H1 (cell line): ENCODE data around the gene CCDC40. TPM values are rescaled to one million over a fixed set of nuclear protein-coding genes. Genes with fewer than 3 reads are reported as not detected.

Source experiments
- CTCF ChIA-PET: fragments of 300-600 bp; sonication (Branson Sonifier 250); formaldehyde crosslinking; loops from one replicate; lab custom pipeline; 2021; ENCODE audit not compliant: partially characterized antibody; lab: Charles Lee
- POLR2A ChIA-PET: fragments of 300-600 bp; sonication (Branson Sonifier 250); formaldehyde crosslinking; loops from one replicate; lab custom pipeline; 2021; ENCODE audit warnings: inconsistent platforms; ENCODE audit not compliant: partially characterized antibody; lab: Charles Lee
- DNase-seq, 2 experiments: peaks; one replicate each; pipeline versions ENCODE4 v3.0.0 to v3.0.0-alpha.2; 2010 to 2022; ENCODE audit warnings: low spot score in 2 of 2, low read depth in 1 of 2, mixed read lengths in 1 of 2
- FAIRE-seq: peaks from 2 replicates; lab custom pipeline; 2011; peaks lifted over from hg19 to GRCh38; lab: Jason Lieb, UNC
- H2AFZ ChIP-seq: 2 replicates; pipeline ENCODE4 v1.8.1; 2012; ENCODE audit warnings: low read length, inconsistent platforms
- H2AK5ac ChIP-seq: 2 replicates; pipeline ENCODE4 v1.6.1; 2013; ENCODE audit warnings: low read depth, low read length
- H2BK120ac ChIP-seq: replicated peaks from 2 replicates; pipeline ENCODE3; 2013; ENCODE audit warnings: low read depth, low read length, inconsistent platforms
- H2BK12ac ChIP-seq: 2 replicates; pipeline ENCODE4 v1.6.1; 2013; ENCODE audit warnings: low read depth, low read length
- H2BK15ac ChIP-seq: 2 replicates; pipeline ENCODE4 v1.6.1; 2013; ENCODE audit warnings: low read length
- H2BK20ac ChIP-seq: 2 replicates; pipeline ENCODE4 v1.6.1; 2013; ENCODE audit warnings: low read length
- H2BK5ac ChIP-seq: 2 replicates; pipeline ENCODE4 v1.6.1; 2013; ENCODE audit warnings: low read depth, low read length
- H3K14ac ChIP-seq: 2 replicates; pipeline ENCODE4 v1.6.1; 2013; ENCODE audit warnings: inconsistent platforms; ENCODE audit not compliant: insufficient read length
- H3K18ac ChIP-seq: 2 replicates; pipeline ENCODE4 v1.6.1; 2013; ENCODE audit warnings: low read length; ENCODE audit errors: extremely low read depth
- H3K23ac ChIP-seq: 2 replicates; pipeline ENCODE4 v1.6.1; 2013; ENCODE audit warnings: inconsistent platforms; ENCODE audit not compliant: insufficient read length
- H3K23me2 ChIP-seq: 2 replicates; pipeline ENCODE4 v1.6.1; 2013; ENCODE audit warnings: low read depth, low read length
- H3K27ac ChIP-seq: 2 replicates; pipeline ENCODE4 v1.6.1; 2011; ENCODE audit warnings: low read depth, low read length, inconsistent platforms
- H3K27me3 ChIP-seq, 4 experiments: replicated peaks in 1 of 4; 1 replicate in 1 of 4; 2 replicates in 3 of 4; pipeline versions ENCODE4 v1.6.1 to v1.8.1; 2011 to 2013; ENCODE audit warnings: low read length in 3 of 4, mild to moderate bottlenecking in 3 of 4, inconsistent platforms in 2 of 4, mixed read lengths in 2 of 4, moderate library complexity in 1 of 4; ENCODE audit not compliant: control insufficient read depth in 3 of 4, insufficient read depth in 3 of 4; ENCODE audit errors: extremely low read depth in 1 of 4
- H3K36me3 ChIP-seq, 4 experiments: 2 replicates each; pipeline versions ENCODE4 v1.6.1 to v1.8.1; 2011 to 2013; ENCODE audit warnings: mild to moderate bottlenecking in 4 of 4, low read length in 3 of 4, moderate library complexity in 2 of 4, control low read depth in 1 of 4, inconsistent platforms in 1 of 4; ENCODE audit not compliant: insufficient read depth in 4 of 4, control insufficient read depth in 2 of 4
- H3K4ac ChIP-seq: replicated peaks from 2 replicates; pipeline ENCODE3; 2013; ENCODE audit warnings: low read length, low read depth, mixed read lengths, inconsistent platforms; ENCODE audit not compliant: insufficient read length
- H3K4me1 ChIP-seq, 4 experiments: replicated peaks in 1 of 4; 1 replicate in 1 of 4; 2 replicates in 3 of 4; pipeline versions ENCODE4 v1.6.1 to v1.8.1; 2011 to 2013; ENCODE audit warnings: low read length in 3 of 4, inconsistent platforms in 2 of 4, mixed read lengths in 1 of 4; ENCODE audit not compliant: insufficient read depth in 4 of 4, control insufficient read depth in 3 of 4
- H3K4me2 ChIP-seq, 2 experiments: 2 replicates each; pipeline versions ENCODE4 v1.6.1 to v1.8.1; 2011 to 2013; ENCODE audit warnings: low read depth in 2 of 2, low read length in 2 of 2, control low read depth in 1 of 2, inconsistent platforms in 1 of 2, mild to moderate bottlenecking in 1 of 2; ENCODE audit not compliant: insufficient read depth in 1 of 2
- H3K4me3 ChIP-seq, 4 experiments: fragments of 200-600, 300-600 bp in 1 of 4; sonication (generic), shearing (Covaris generic), sonication (Bioruptor Twin) in 1 of 4; 2 replicates each; pipeline versions ENCODE4 v1.5.1 to v1.8.1; 2011 to 2016; ENCODE audit warnings: low read length in 4 of 4, low read depth in 3 of 4, control low read depth in 2 of 4, inconsistent platforms in 2 of 4, mild to moderate bottlenecking in 2 of 4, mixed read lengths in 1 of 4, moderate library complexity in 1 of 4; ENCODE audit not compliant: insufficient read depth in 2 of 4; ENCODE audit errors: extremely low read depth in 1 of 4
- H3K56ac ChIP-seq: replicated peaks from 2 replicates; pipeline ENCODE3; 2013; ENCODE audit warnings: low read depth, mild to moderate bottlenecking, mixed read lengths, low read length, inconsistent platforms; ENCODE audit not compliant: insufficient read length
- H3K79me1 ChIP-seq: 2 replicates; pipeline ENCODE4 v1.6.1; 2013; ENCODE audit warnings: low read depth, low read length, control low read depth
- H3K79me2 ChIP-seq, 2 experiments: 2 replicates each; pipeline versions ENCODE4 v1.6.1 to v1.8.1; 2012 to 2013; ENCODE audit warnings: low read length in 2 of 2, mild to moderate bottlenecking in 2 of 2, inconsistent platforms in 1 of 2; ENCODE audit not compliant: insufficient read depth in 2 of 2, control insufficient read depth in 1 of 2
- H3K9ac ChIP-seq, 4 experiments: replicated peaks in 1 of 4; 1 replicate in 1 of 4; 2 replicates in 3 of 4; pipeline versions ENCODE4 v1.6.1 to v1.8.1; 2011 to 2013; ENCODE audit warnings: low read depth in 3 of 4, low read length in 3 of 4, control low read depth in 2 of 4, mild to moderate bottlenecking in 2 of 4, moderate library complexity in 2 of 4, inconsistent platforms in 1 of 4; ENCODE audit errors: extremely low read depth in 1 of 4
- H3K9me3 ChIP-seq, 2 experiments: 2 replicates each; pipeline versions ENCODE4 v1.6.1 to v1.8.1; 2012 to 2013; ENCODE audit warnings: mild to moderate bottlenecking in 2 of 2, moderate library complexity in 2 of 2, control low read depth in 1 of 2, inconsistent platforms in 1 of 2, low read depth in 1 of 2, low read length in 1 of 2, mixed read lengths in 1 of 2; ENCODE audit not compliant: insufficient read depth in 2 of 2
- H4K20me1 ChIP-seq, 2 experiments: replicated peaks in 1 of 2; 2 replicates each; pipeline versions ENCODE3 to v1.8.1; 2011 to 2013; ENCODE audit warnings: inconsistent platforms in 2 of 2, low read length in 2 of 2, mild to moderate bottlenecking in 1 of 2; ENCODE audit not compliant: insufficient read depth in 2 of 2, control insufficient read depth in 1 of 2
- H4K5ac ChIP-seq: 2 replicates; pipeline ENCODE4 v1.6.1; 2013; ENCODE audit warnings: low read length, low read depth, mixed read lengths, inconsistent platforms; ENCODE audit not compliant: insufficient read length
- H4K8ac ChIP-seq: 2 replicates; pipeline ENCODE4 v1.8.0; 2013; ENCODE audit warnings: mild to moderate bottlenecking, moderate library complexity, low read length, inconsistent platforms; ENCODE audit not compliant: insufficient read depth; ENCODE audit errors: extremely low read depth
- H4K91ac ChIP-seq: replicated peaks from 2 replicates; pipeline ENCODE3; 2013; ENCODE audit warnings: low read length, mixed read lengths, inconsistent platforms; ENCODE audit not compliant: insufficient read length
- BCL11A ChIP-seq, 2 experiments: IDR thresholded peaks; one replicate each; pipeline ENCODE4 v1.6.1; 2011; ENCODE audit warnings: low read depth in 2 of 2, low read length in 2 of 2, mild to moderate bottlenecking in 2 of 2
- CTCF ChIP-seq, 3 experiments: IDR thresholded peaks; 1 replicate in 2 of 3; 2 replicates in 1 of 3; pipeline versions ENCODE4 v1.5.1 to v1.6.1; 2011; ENCODE audit warnings: low read length in 3 of 3, mild to moderate bottlenecking in 3 of 3, inconsistent platforms in 2 of 3, low read depth in 1 of 3, moderate library complexity in 1 of 3; ENCODE audit not compliant: insufficient read depth in 1 of 3; ENCODE audit errors: control extremely low read depth in 1 of 3
- NRF1 ChIP-seq: IDR thresholded peaks from 2 replicates; pipeline ENCODE4 v1.6.1; 2011; ENCODE audit warnings: mild to moderate bottlenecking, low read depth, low read length, improper control_type of control experiment
- SP2 ChIP-seq: IDR thresholded peaks from 2 replicates; pipeline ENCODE4 v1.6.1; 2012; ENCODE audit warnings: mild to moderate bottlenecking, low read length, inconsistent platforms
- SRF ChIP-seq: IDR thresholded peaks from 2 replicates; pipeline ENCODE4 v1.6.1; 2011; ENCODE audit warnings: mild to moderate bottlenecking, low read depth, low read length, moderate library complexity
- TCF12 ChIP-seq: IDR thresholded peaks from 2 replicates; pipeline ENCODE4 v1.6.1; 2011; ENCODE audit warnings: low read depth, mild to moderate bottlenecking, low read length
- WGBS, 2 experiments: shearing (Covaris generic) in 1 of 2; methylation state at CpG; one replicate each; pipeline versions ENCODE4 v1.1.6 to v1.1.7; 2013 to 2015; ENCODE audit warnings: low lambda C conversion rate in 2 of 2, mixed read lengths in 2 of 2, inconsistent platforms in 1 of 2, low coverage in 1 of 2, missing lambda C conversion rate in 1 of 2; ENCODE audit not compliant: insufficient replicate concordance in 2 of 2, insufficient coverage in 1 of 2, insufficient read length in 1 of 2; ENCODE audit errors: extremely low coverage in 1 of 2, missing lambda C conversion rate in 1 of 2; 5-methylcytosine and 5-hydroxymethylcytosine counted together
- polyA plus RNA-seq, 7 experiments: library from polyadenylated mRNA; depleted of rRNA in 3 of 7; stranded (reverse) in 5 of 7; unstranded in 2 of 7; fragments of >200 nt in 5 of 7; fragments of 200-250 nt in 2 of 7; gene quantifications; 1 replicate in 5 of 7; 2 replicates in 1 of 7; 4 replicates in 1 of 7; pipeline versions ENCODE4 v1.2.1 to v1.2.3, GENCODE V29; 2011 to 2013; ENCODE audit warnings: missing spikeins in 2 of 7, mixed read lengths in 2 of 7
- total RNA-seq: library from RNA; stranded (reverse); fragmentation: NEBNext Ultra II Directional; extraction: Animal tissue kit (Norgen Biotek cat#: 25700); gene quantifications from 2 replicates; pipeline ENCODE4 v1.2.1, GENCODE V29; 2021

Gene CCDC40
- total and polyA plus RNA-seq, 2 of the 8 experiments (the other 6 are each of a cell fraction or from before 2014, with no cell fraction given) = 4.1 to 11.5 TPM

GRCh38 chr17:80103449-80104085 lies 67.1 kb downstream of the CCDC40 start:
- H3K79me2 ChIP-seq = no peaks in the 10 kb centered on the region
- no peak overlapping the region for H4K5ac ChIP-seq
- peaks cover 0 to 7% (median 1%) of the 10 kb centered on the region in 4 experiments; a peak in 4 of 7 replicates for H3K4me1 ChIP-seq
- H3K18ac ChIP-seq = no peak overlapping the region
- H4K20me1 ChIP-seq = no peaks in the 10 kb centered on the region
- no peak overlapping the region for H3K4ac ChIP-seq
- no peak overlapping the region for H2AK5ac ChIP-seq
- no peak overlapping the region for H3K14ac ChIP-seq
- ChIA-PET POLR2A (interaction anchor here (1.0 to 1.4 kb wide), 4 partner anchors 10 to 25 kb away, joined by 3 to 7 read pairs (median 6); no protein-coding TSS in a partner anchor), CTCF (interaction anchor here (0.9 to 6.8 kb wide), 7 partner anchors 8 to 87 kb away, joined by 3 to 43 read pairs (median 3); no protein-coding TSS in a partner anchor)
- no peak overlapping the region for H3K56ac ChIP-seq
- no peaks in the 10 kb centered on the region for H3K9me3 ChIP-seq
- no peak overlapping the region for H2BK12ac ChIP-seq
- no peak overlapping the region for H2BK15ac ChIP-seq
- TF ChIP-seq SP2 (no peak), TCF12 (no peak), NRF1 (no peak), CTCF (IDR thresholded peaks at IDR 0.05; ENCODE audit: control extremely low read depth in 1 of 3, insufficient read depth in 1 of 3, low read depth in 1 of 3, low read length in 3 of 3) (no peak), SRF (no peak), BCL11A (IDR thresholded peaks at IDR 0.05; ENCODE audit: low read depth in 2 of 2, low read length in 2 of 2) (no peak)
- no peaks in the 10 kb centered on the region; the same call in 1 of the 2 replicates for H3K79me1 ChIP-seq
- H4K91ac ChIP-seq = no peak overlapping the region
- no peak overlapping the region for H2BK120ac ChIP-seq
- no peak for FAIRE-seq
- H3K27me3 ChIP-seq = peaks cover 0 to 9% (median 5%) of the 10 kb centered on the region in 4 experiments; a peak in 3 of 7 replicates
- no peak overlapping the region for H3K4me2 ChIP-seq
- no peak overlapping the region for H3K4me3 ChIP-seq
- H2BK20ac ChIP-seq = no peak overlapping the region
- H3K9ac ChIP-seq = no peak overlapping the region
- no peak overlapping the region for H3K27ac ChIP-seq
- H3K36me3 ChIP-seq = no peaks in the 10 kb centered on the region
- no peak overlapping the region for H2AFZ ChIP-seq
- H4K8ac ChIP-seq = no peak overlapping the region
- no peak overlapping the region for H3K23ac ChIP-seq
- DNase-seq = no peak
- no peak overlapping the region for H2BK5ac ChIP-seq
- 92% methylated on average over 19 of the region's 19 CpGs; no CpG with 5 or more reads in 1 of the 2 experiments for WGBS, 2 experiments
- H3K23me2 ChIP-seq = peaks cover 8% of the 10 kb centered on the region; the same call in 1 of the 2 replicates
